TTC549 (cell line): ENCODE measurements around the gene ADGRG4.
"Not testable (repeated sequence)": the region's sequence is repeated elsewhere in the genome, so short reads cannot be mapped to it uniquely, and the experiment has no call there.

Experiments used
- FAIRE-seq: peaks from 2 replicates; lab custom pipeline; 2012; peaks lifted over from hg19 to GRCh38; lab: Jason Lieb, UNC

ADGRG4 gene

GRCh38 chrX:136300721-136301120 lies at the start of gene ADGRG4:
Gene ADGRG4 (plus strand): TSS chrX:136300963. CDS start chrX:136308778, 7,815 bp downstream.
- not testable (repeated sequence) for FAIRE-seq

GRCh38 chrX:136251041-136251991 lies 49.4 kb upstream of the ADGRG4 start, which contains the start of gene MAP7D3:
Gene MAP7D3 (minus strand): TSS chrX:136251400. CDS start chrX:136251358, 42 bp downstream.
- no peak for FAIRE-seq

DNA sequence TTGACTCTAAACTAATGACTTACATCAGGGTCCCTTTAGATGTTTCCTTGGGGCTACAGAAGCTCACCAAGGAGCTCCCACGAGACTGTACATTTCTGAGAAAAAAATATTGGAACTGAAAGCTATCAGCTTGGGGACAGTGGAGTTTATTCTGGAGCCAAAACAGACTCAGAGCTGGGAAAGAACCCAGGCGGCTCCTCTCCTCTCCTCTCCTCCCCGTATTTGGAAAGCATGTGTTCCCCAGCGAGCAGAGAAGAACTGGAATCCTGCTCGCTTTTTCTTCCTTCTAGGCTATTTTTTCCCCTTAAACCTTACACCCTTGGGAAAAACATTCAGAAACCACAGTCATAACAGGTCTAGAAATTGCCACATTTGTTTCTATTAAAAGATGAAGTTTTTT lies 45.2 kb upstream of the ADGRG4 start:
- FAIRE-seq, result no peak

- FAIRE-seq, result no peak
Measured at GRCh38 chrX:136256026-136256425, 44.7 kb upstream of the ADGRG4 start.

GRCh38 chrX:136258951-136259350 lies 41.8 kb upstream of the ADGRG4 start:
- FAIRE-seq, result no peak

DNA sequence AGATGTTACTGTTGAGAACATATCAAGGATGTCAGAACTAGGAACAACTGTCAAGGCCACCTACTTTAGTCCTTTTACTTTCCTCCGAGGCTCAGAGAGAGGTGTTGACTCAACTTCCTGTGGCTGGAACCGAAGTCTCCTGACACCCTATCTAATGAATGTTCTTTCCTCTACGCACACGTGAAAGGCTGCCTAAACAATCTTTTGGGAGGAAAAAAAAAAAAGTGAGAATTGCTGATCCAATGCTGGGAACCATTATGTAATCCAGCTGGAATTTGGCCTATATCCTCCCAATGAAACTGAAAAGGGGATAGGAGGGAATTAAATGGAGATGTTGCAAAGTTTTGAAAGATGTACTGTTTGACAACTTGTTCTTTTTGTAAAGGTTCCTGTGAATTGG lies 41.2 kb upstream of the ADGRG4 start:
- FAIRE-seq, result no peak

DNA sequence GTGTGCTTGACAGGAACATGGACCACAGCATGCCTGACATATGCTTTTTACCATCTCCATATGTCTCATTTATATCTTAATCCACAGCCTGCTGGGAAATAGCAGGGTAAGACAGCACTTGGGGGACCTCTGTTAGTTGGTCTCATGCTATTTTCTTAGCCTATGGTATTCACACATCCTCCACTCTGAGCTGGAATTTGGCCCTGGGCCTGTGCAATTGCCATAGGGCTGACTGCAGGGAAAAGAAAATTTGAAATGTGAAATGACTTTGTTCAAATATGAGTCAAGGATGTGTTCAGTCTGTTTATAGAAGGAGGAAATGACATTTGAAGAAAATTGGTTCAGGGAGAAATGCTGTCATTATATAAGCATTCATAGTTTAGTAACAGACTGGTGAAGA lies 40.0 kb upstream of the ADGRG4 start:
- no peak for FAIRE-seq

DNA sequence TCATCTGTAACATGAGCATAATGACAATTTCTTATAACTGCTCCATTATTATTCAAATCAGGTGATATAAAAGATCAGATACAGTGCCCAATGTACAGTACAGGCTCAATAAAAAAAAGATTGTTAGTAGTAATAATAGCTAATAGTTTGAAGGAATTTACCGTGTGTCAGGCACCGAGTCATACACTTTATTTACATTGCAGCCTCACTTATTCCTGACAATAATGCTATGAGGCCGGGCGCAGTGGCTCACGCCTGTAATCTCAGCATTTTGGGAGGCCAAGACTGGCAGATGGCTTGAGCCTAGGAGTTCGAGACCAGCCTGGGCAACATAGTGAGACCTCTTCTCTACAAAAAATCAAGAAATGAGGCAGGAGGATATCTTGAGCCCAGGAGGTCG lies 39.4 kb upstream of the ADGRG4 start:
- no peak for FAIRE-seq

DNA sequence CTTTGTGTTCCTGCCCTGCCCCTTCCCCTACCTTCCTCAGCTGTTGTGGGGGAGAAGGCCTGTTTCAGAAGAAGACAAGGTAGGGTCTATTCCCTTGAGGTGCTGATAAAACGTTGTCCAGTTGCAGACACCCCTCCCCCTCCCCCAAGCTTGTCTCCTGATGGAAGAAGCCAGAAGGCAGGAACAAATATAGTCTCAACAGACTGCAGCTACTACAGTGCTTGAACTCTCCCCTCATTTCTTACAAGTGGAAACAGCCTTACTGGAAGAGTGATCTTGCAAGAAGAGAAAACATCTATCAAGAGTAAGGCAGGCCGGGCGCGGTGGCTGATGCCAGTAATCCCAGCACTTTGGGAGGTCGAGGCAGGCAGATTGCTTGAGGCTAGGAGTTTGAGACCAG lies 38.5 kb upstream of the ADGRG4 start:
- FAIRE-seq, result no peak

- no peak for FAIRE-seq
Measured at GRCh38 chrX:136262812-136263315, 37.9 kb upstream of the ADGRG4 start.

GRCh38 chrX:136266828-136267227 lies 33.9 kb upstream of the ADGRG4 start:
- FAIRE-seq, result no peak

DNA sequence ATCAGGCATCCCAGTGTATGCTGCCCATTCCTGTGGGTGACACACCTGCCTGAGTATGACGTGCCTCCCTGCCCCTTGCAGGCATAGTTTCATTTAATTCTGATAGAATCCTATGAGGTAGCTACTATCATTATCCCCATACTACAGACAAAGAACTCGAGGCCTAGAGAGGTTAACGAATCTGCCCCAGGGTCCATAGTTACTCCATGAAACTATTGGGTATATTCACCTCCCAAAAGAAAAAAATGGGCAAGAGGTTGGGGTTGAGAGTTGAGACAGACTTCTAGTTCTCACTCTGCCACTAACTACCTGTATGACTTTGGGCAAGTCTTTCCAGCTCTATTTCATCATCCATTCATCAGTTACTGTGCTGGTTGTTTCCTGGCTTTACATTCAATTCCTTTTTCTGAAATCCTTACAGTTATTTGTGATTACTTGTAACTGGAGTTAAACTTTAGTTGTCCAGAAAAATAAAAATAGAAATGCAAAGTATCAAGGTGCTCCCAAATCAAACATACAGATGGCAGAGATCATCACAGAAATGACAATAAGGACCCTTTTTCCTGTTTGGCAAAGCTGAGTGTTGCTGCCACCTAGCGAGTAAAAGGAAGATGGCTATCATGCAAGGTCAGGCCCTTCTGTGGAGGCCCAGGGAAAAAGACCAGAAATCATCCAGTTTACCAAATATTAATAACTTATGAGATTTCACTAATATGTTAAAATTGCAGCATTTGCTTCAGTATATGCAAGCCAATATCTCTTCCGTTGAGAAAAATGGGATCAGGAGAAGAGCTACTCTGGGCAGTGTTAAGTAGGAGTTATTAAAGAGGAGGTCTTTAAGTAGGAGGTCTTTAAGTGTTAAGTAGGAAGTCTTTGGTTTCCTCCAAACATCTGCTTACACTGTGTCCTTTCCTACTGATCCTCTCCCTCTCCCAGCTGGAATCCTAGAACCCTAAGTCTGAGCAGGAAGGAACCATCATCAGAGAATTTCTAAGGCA lies 32.4 kb upstream of the ADGRG4 start:
- peak; percentile 69 for FAIRE-seq

DNA sequence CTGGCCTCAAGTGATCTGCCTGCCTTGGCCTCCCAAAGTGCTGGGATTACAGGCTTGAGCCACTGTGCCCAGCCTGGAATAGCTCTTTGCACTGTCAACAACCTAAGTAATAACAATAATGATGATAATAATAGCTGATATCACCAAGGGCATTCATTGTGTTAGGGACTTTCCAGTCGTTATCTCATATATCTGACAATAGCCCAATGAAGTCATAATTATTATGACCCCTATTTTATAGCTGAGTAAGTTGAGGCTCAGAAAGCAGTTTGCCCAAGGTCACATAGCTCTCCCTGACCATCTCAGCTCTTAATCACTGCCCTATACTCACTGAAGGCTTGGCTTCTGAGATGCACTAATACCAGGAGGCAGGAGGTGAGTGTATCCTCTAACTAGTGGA lies 30.8 kb upstream of the ADGRG4 start:
- FAIRE-seq, result no peak

GRCh38 chrX:136271300-136271699 lies 29.5 kb upstream of the ADGRG4 start:
- FAIRE-seq, result no peak

- FAIRE-seq, result no peak
Measured at GRCh38 chrX:136272325-136272724, 28.4 kb upstream of the ADGRG4 start.

DNA sequence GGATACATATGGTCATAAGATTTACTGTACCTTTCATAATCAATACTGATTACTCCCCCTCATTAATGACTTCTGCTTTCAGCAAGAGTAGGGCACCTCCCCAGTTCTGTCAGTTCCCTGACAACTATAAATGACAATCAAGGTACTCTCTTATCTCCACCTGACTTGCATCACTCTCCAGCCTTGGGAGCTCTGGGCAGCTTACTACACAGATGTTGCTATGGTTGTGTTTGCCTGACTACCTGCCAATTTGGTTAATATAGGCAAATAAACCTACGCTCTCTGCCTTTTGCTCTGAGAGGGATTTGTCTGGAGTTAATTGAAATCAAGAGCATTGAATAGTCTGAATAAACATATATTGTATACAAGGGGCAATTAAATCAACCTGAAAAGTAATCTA lies 26.8 kb upstream of the ADGRG4 start:
- FAIRE-seq, result no peak

- no peak for FAIRE-seq
Measured at GRCh38 chrX:136275553-136275952, 25.2 kb upstream of the ADGRG4 start.

DNA sequence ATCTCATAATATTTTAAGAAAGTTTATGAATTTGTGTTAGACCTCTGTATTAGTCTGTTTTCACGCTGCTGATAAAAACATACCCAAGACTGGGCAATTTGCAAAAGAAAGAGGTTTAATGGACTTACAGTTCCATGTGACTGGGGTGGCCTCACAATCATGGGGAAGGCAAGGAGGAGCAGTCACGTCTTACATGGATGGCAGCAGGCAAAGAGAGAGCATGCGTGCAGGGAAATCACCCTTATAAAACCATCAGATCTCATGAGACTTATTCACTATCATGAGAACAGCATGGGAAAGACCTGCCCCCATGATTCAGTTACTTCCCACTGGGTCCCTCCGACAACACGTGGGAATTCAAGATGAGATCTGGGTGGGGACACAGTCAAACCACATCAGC lies 14.4 kb upstream of the ADGRG4 start:
- FAIRE-seq, result not testable (repeated sequence)

DNA sequence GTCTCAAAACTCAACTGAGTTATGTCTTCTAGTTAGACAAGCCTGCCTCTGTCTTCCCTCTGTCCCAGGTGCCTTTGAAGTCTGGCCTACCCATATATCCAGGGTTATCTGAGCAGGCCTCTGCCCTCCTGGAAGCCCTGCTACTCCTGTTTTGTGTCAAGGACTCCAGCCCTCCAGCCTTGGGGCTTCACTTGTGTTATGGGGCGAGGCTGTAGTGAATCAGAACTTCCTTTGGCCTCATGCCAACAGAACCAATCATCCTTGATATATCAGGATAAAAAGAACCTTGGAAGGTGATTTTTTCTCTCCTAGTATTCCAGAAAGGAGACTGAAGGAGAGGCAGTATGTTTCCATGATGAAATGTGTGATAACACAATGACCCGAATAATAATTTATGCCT lies 8.9 kb upstream of the ADGRG4 start:
- no peak for FAIRE-seq

GRCh38 chrX:136292656-136293055 lies 8.1 kb upstream of the ADGRG4 start:
- no peak for FAIRE-seq

- no peak for FAIRE-seq
Measured at GRCh38 chrX:136295380-136295779, 5.4 kb upstream of the ADGRG4 start.

DNA sequence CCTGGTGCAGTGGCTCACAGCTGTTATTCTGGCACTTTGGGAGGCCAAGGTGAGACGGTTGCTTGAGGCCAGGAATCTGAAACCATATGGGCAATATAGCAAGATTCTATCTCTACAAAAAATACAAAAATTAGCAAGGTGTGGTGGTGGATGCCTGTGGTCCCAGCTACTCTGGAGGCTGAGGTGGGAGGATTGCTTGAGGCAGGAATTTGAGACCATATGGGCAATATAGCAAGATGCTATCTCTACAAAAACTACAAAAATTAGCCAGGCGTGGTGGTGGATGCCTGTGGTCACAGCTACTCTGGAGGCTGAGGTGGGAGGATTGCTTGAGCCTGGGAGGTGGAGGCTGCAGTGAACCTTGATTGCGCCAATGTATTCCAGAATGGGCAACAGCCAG lies 2.3 kb downstream of the ADGRG4 start:
- FAIRE-seq, result no peak

- FAIRE-seq, result no peak
Measured at GRCh38 chrX:136304493-136304892, 3.7 kb downstream of the ADGRG4 start.
